AG09319 (cell line): ENCODE data around the gene ZMYND10.

Experiments used
- DNase-seq: peaks from one replicate; pipeline ENCODE4 v3.0.0-alpha.2; 2010; ENCODE audit warnings: low read depth; ENCODE audit errors: extremely low read depth
- CTCF ChIP-seq: IDR thresholded peaks from 2 replicates; pipeline ENCODE4 v1.5.1; 2011; ENCODE audit warnings: low read depth, mild to moderate bottlenecking, inconsistent platforms, low read length, moderate library complexity

ZMYND10 gene

GRCh38 chr3:50388016-50388719 lies 42.6 kb upstream of the ZMYND10 start:
- peak; percentile 30 for TF ChIP-seq CTCF
- no peak for DNase-seq

GRCh38 chr3:50385754-50386153 lies 40.2 kb upstream of the ZMYND10 start:
- no peak for DNase-seq
- no peak for TF ChIP-seq CTCF

- no peak for DNase-seq
- TF ChIP-seq CTCF, result no peak
Observed at GRCh38 chr3:50383750-50384149, 38.2 kb upstream of the ZMYND10 start.

- DNase-seq, result no peak
- TF ChIP-seq CTCF, result no peak
Observed at GRCh38 chr3:50382722-50383121, 37.2 kb upstream of the ZMYND10 start.

GRCh38 chr3:50381383-50381782 lies 35.9 kb upstream of the ZMYND10 start:
- no peak for TF ChIP-seq CTCF
- DNase-seq, result no peak

- TF ChIP-seq CTCF, result no peak
- DNase-seq, result no peak
Observed at GRCh38 chr3:50380405-50381085, 35.0 kb upstream of the ZMYND10 start.

GRCh38 chr3:50378757-50379156 lies 33.2 kb upstream of the ZMYND10 start:
- no peak for TF ChIP-seq CTCF
- no peak for DNase-seq
